Adrenal gland (tissue), 12 donors: ENCODE results near the gene NEIL3. TPM values are rescaled to one million over a fixed set of nuclear protein-coding genes. Genes with fewer than 3 reads are reported as not detected.

Source experiments
- DNase-seq, 7 donors: peaks; one replicate each; pipeline ENCODE4 v3.0.0-alpha.2; 2019 to 2020
- H3K27ac ChIP-seq, 5 donors: fragments of 200-600 bp; sonication (generic) in 4 of 5; 1 replicate in 3 of 5; 2 replicates in 2 of 5; pipeline versions ENCODE4 v1.5.1 to v1.8.0; 2016 to 2020; ENCODE audit warnings: mild to moderate bottlenecking in 1 of 5
- H3K27me3 ChIP-seq: fragments of 200-600 bp; 2 replicates; pipeline ENCODE4 v1.8.0; 2021
- H3K36me3 ChIP-seq, 2 donors: fragments of 200-600 bp; replicated peaks in 1 of 2; 1 replicate in 1 of 2; 2 replicates in 1 of 2; pipeline versions ENCODE4 v1.5.1 to v1.8.0; 2018 to 2022
- H3K4me1 ChIP-seq, 2 donors: fragments of 200-600 bp; replicated peaks in 1 of 2; 1 replicate in 1 of 2; 2 replicates in 1 of 2; pipeline versions ENCODE4 v1.5.1 to v1.8.0; 2018 to 2021
- H3K4me3 ChIP-seq, 4 donors: fragments of 200-600 bp; sonication (generic) in 3 of 4; one replicate each; pipeline ENCODE4 v1.5.1; 2016 to 2018
- H3K9me3 ChIP-seq, 3 donors: fragments of 200-600 bp; sonication (generic) in 1 of 3; replicated peaks in 1 of 3; 1 replicate in 2 of 3; 2 replicates in 1 of 3; pipeline versions ENCODE4 v1.5.1 to v1.8.0; 2016 to 2021
- CTCF ChIP-seq, 6 experiments: fragments of 450-650 bp in 4 of 6; fragments of 200-600 bp in 2 of 6; sonication (generic) in 1 of 6; IDR thresholded peaks; 1 replicate in 5 of 6; 2 replicates in 1 of 6; pipeline versions ENCODE4 v1.5.1 to v1.8.0; 2016 to 2021; ENCODE audit warnings: antibody characterized with exemption in 6 of 6, mild to moderate bottlenecking in 2 of 6, moderate library complexity in 1 of 6
- POLR2A ChIP-seq, 2 donors: fragments of 450-650 bp; IDR thresholded peaks; one replicate each; pipeline ENCODE4 v1.6.1; 2017; ENCODE audit warnings: antibody characterized with exemption in 2 of 2, mild to moderate bottlenecking in 2 of 2, moderate library complexity in 1 of 2
- WGBS, 4 donors: extraction: QIAGEN DNeasy Blood & Tissue Kit in 2 of 4; methylation state at CpG; one replicate each; pipeline versions ENCODE4 v1.1.5 to v1.1.7; 2013 to 2017; 5-methylcytosine and 5-hydroxymethylcytosine counted together
- intact Hi-C, 2 donors: fragments of 100-400 bp; cut with DNase I; formaldehyde crosslinking; loops; one replicate each; pipeline versions ENCODE4 v1.14.1 to v1.15.0; 2022 to 2023
- polyA plus RNA-seq, 3 donors: library from polyadenylated mRNA; stranded (reverse); fragments of 200-250 nt in 2 of 3; fragments of 350-450 nt in 1 of 3; fragmentation: Illumina TruSeq in 1 of 3; extraction: RNeasy Lipid Tissue Mini Kit (QIAGEN cat#74804) in 1 of 3; gene quantifications; one replicate each; pipeline ENCODE4 v1.2.3, GENCODE V29; 2013 to 2014
- total RNA-seq, 9 donors: library from RNA; depleted of rRNA in 4 of 9; stranded (reverse); fragments of >200 nt in 4 of 9; fragments of 120-200 nt in 1 of 9; fragmentation: NEBNext Ultra II Directional in 1 of 9; extraction: Animal tissue kit (Norgen Biotek cat#: 25700) in 1 of 9; gene quantifications; one replicate each; pipeline versions ENCODE4 v1.1.0 to v1.2.4, GENCODE V29; 2013 to 2023
- donor health status: healthy with polysubstance abuse.
- donor health status: Bipolar disorder and iron deficiency.
- donor health status: DM: yes; HTN: yes; CAD: no.
- donor health status: DM: no; HTN: no; CAD: no.
- donor health status: DM: no; HTN: no; CAD: no.
- donor health status: DM: yes; HTN: yes; CAD: no.

Gene NEIL3
- total and polyA plus RNA-seq, 12 donors: 0.03 to 3.3 (median 0.27) TPM; not detected in 4

- no peak overlapping the region for H3K27ac ChIP-seq
- no peak overlapping the region for H3K4me3 ChIP-seq
- no peaks in the 10 kb centered on the region for H3K36me3 ChIP-seq
- TF ChIP-seq CTCF (IDR thresholded peaks at IDR 0.05) (no peak), POLR2A (IDR thresholded peaks at IDR 0.05) (no peak)
- no peaks in the 10 kb centered on the region for H3K9me3 ChIP-seq
- intact Hi-C loops: no loop called here
- DNase-seq: no peak
- WGBS, 4 donors: 40 to 54% (median 53%) methylated on average over 3 of the region's 3 CpGs
- H3K27me3 ChIP-seq: no peaks in the 10 kb centered on the region
- no peaks in the 10 kb centered on the region for H3K4me1 ChIP-seq
Measured at GRCh38 chr4:177375372-177375771, 65.7 kb downstream of the NEIL3 start.

GRCh38 chr4:177376024-177376423 lies 66.3 kb downstream of the NEIL3 start:
- H3K9me3 ChIP-seq: no peaks in the 10 kb centered on the region
- no peak overlapping the region for H3K4me3 ChIP-seq
- DNase-seq: no peak
- H3K4me1 ChIP-seq: no peaks in the 10 kb centered on the region
- no peaks in the 10 kb centered on the region for H3K36me3 ChIP-seq
- intact Hi-C loops: no loop called here
- H3K27ac ChIP-seq: no peak overlapping the region
- H3K27me3 ChIP-seq: no peaks in the 10 kb centered on the region
- 64 to 72% (median 67%) methylated on average over 2 of the region's 2 CpGs for WGBS, 4 donors
- no peak for TF ChIP-seq CTCF (IDR thresholded peaks at IDR 0.05)
- TF ChIP-seq POLR2A (IDR thresholded peaks at IDR 0.05): no peak

- H3K9me3 ChIP-seq: no peaks in the 10 kb centered on the region
- H3K27me3 ChIP-seq: no peaks in the 10 kb centered on the region
- TF ChIP-seq POLR2A (IDR thresholded peaks at IDR 0.05) (no peak), CTCF (IDR thresholded peaks at IDR 0.05) (no peak)
- H3K27ac ChIP-seq: no peak overlapping the region
- intact Hi-C loops: no loop called here
- H3K4me1 ChIP-seq: no peaks in the 10 kb centered on the region
- H3K36me3 ChIP-seq: no peaks in the 10 kb centered on the region
- 90 to 96% (median 95%) methylated on average over 9 to 19 of the region's 19 CpGs for WGBS, 4 donors
- DNase-seq: no peak
- H3K4me3 ChIP-seq: no peak overlapping the region
Measured at GRCh38 chr4:177380730-177381287, 71.1 kb downstream of the NEIL3 start.

GRCh38 chr4:177381762-177382310 lies 72.2 kb downstream of the NEIL3 start:
- H3K27ac ChIP-seq: no peak overlapping the region
- no peaks in the 10 kb centered on the region for H3K4me1 ChIP-seq
- no peaks in the 10 kb centered on the region for H3K9me3 ChIP-seq
- H3K27me3 ChIP-seq: no peaks in the 10 kb centered on the region
- DNase-seq: no peak
- H3K36me3 ChIP-seq: no peaks in the 10 kb centered on the region
- intact Hi-C loops: no loop called here
- 85 to 94% (median 92%) methylated on average over 9 to 13 of the region's 13 CpGs for WGBS, 4 donors
- no peak overlapping the region for H3K4me3 ChIP-seq
- no peak for TF ChIP-seq CTCF (IDR thresholded peaks at IDR 0.05)
